HL-60 (cell line): ENCODE data around the gene STK17B.

Experiments used
- CTCF ChIP-seq: IDR thresholded peaks from one replicate; pipeline ENCODE4 v1.5.1; 2011; ENCODE audit warnings: low read length, control low read depth, inconsistent platforms; ENCODE audit not compliant: insufficient read depth
- GABPA ChIP-seq: IDR thresholded peaks from 2 replicates; pipeline ENCODE4 v1.6.1; 2012; ENCODE audit warnings: low read depth
- POLR2AphosphoS5 ChIP-seq: IDR thresholded peaks from 2 replicates; pipeline ENCODE4 v1.6.1; 2012; ENCODE audit warnings: low read depth
- REST ChIP-seq: IDR thresholded peaks from 2 replicates; pipeline ENCODE4 v1.6.1; 2012; ENCODE audit warnings: low read depth; ENCODE audit not compliant: insufficient replicate concordance

GRCh38 chr2:196123679-196124373 lies 47.6 kb downstream of the STK17B start:
- no peak for TF ChIP-seq CTCF
- TF ChIP-seq GABPA = no peak
- no peak for TF ChIP-seq REST
- TF ChIP-seq POLR2AphosphoS5 = no peak
